AG04449 (cell line): ENCODE data around the gene NINL.

Source experiments
- CTCF ChIA-PET: fragments of 350-600 bp; formaldehyde crosslinking; extraction: SDS; loops from one replicate; lab custom pipeline; 2021; ENCODE audit warnings: antibody characterized with exemption; lab: Yijun Ruan, JAX
- POLR2A ChIA-PET: fragments of 400-600, 350-600 bp; formaldehyde crosslinking; extraction: SDS; loops from one replicate; lab custom pipeline; 2020; ENCODE audit warnings: antibody characterized with exemption, inconsistent platforms; lab: Yijun Ruan, JAX
- DNase-seq: peaks from one replicate; pipeline ENCODE4 v3.0.0-alpha.2; 2010; ENCODE audit warnings: low read depth, low spot score
- H3K4me3 ChIP-seq: 2 replicates; pipeline ENCODE4 v1.5.1; 2011; ENCODE audit warnings: low read depth, mild to moderate bottlenecking, control low read depth, low read length
- CTCF ChIP-seq: IDR thresholded peaks from one replicate; pipeline ENCODE4 v1.5.1; 2011; ENCODE audit warnings: mild to moderate bottlenecking, moderate library complexity, low read length, control low read depth, inconsistent platforms; ENCODE audit not compliant: insufficient read depth; ENCODE audit errors: missing control alignments

Gene NINL

GRCh38 chr20:25623736-25624499 lies 38.6 kb upstream of the NINL start, which contains the start of gene NANP:
Gene NANP (minus strand): TSS chr20:25624014. CDS start chr20:25623948, 66 bp downstream.
- peak within 1 kb of the TSS; percentile 79 for H3K4me3 ChIP-seq
- no peak for TF ChIP-seq CTCF
- POLR2A ChIA-PET: no interaction called here
- DNase-seq: peak; percentile 86
- CTCF ChIA-PET: interaction anchor here (2.0 kb wide), 1 partner anchor 10 kb away, joined by 11 read pairs; no protein-coding TSS in a partner anchor

GRCh38 chr20:25623225-25623735 lies 37.9 kb upstream of the NINL start:
- DNase-seq: no peak
- CTCF ChIA-PET: interaction anchor here (0.6 to 2.0 kb wide), 2 partner anchors 9 to 64 kb away, joined by 3 to 11 read pairs; no protein-coding TSS in a partner anchor

GRCh38 chr20:25622450-25623224 lies 37.3 kb upstream of the NINL start:
- POLR2A ChIA-PET: interaction anchor here (0.9 kb wide), 1 partner anchor 115 kb away, joined by 3 read pairs; no protein-coding TSS in a partner anchor
- TF ChIP-seq CTCF: no peak
- DNase-seq: no peak
- peak overlapping the region; percentile 79 for H3K4me3 ChIP-seq
- CTCF ChIA-PET: interaction anchor here (0.6 to 2.0 kb wide), 2 partner anchors 8 to 63 kb away, joined by 3 to 11 read pairs; no protein-coding TSS in a partner anchor

More at GRCh38 chr20:25623225-25623735, 37.9 kb upstream of the NINL start:
- POLR2A ChIA-PET: no interaction called here
- TF ChIP-seq CTCF: no peak
- H3K4me3 ChIP-seq: peak overlapping the region; percentile 79

GRCh38 chr20:25622049-25622448 lies 36.7 kb upstream of the NINL start:
- no peak for TF ChIP-seq CTCF
- ChIA-PET CTCF (interaction anchor here (2.0 kb wide), 1 partner anchor 8 kb away, joined by 11 read pairs; no protein-coding TSS in a partner anchor), POLR2A (interaction anchor here (0.9 kb wide), 1 partner anchor 114 kb away, joined by 3 read pairs; no protein-coding TSS in a partner anchor)
- no peak overlapping the region; the same call in 1 of the 2 replicates for H3K4me3 ChIP-seq
- DNase-seq: no peak

- ChIA-PET CTCF (interaction anchor here (1.0 to 1.5 kb wide), 2 partner anchors 10 to 73 kb away, joined by 3 to 4 read pairs; no protein-coding TSS in a partner anchor), POLR2A (no interaction called here)
- no peak overlapping the region for H3K4me3 ChIP-seq
- DNase-seq: no peak
- TF ChIP-seq CTCF: no peak
Observed at GRCh38 chr20:25619514-25619913, 34.2 kb upstream of the NINL start.

- TF ChIP-seq CTCF: no peak
- POLR2A ChIA-PET: no interaction called here
- H3K4me3 ChIP-seq: no peak overlapping the region
- no peak for DNase-seq
- CTCF ChIA-PET: no interaction called here
Observed at GRCh38 chr20:25608774-25609173, 23.4 kb upstream of the NINL start.
